H9 (cell line): Measurements from ENCODE around the gene CDK14. TPM values are rescaled to one million over a fixed set of nuclear protein-coding genes. Genes with fewer than 3 reads are reported as not detected.

Experiments
- DNase-seq: peaks from one replicate; pipeline ENCODE4 v3.0.0-alpha.2; 2017
- H2AFZ ChIP-seq: one replicate; pipeline ENCODE4 v1.6.1; 2013; ENCODE audit warnings: mild to moderate bottlenecking, low read length, control low read depth, moderate library complexity
- H2AK5ac ChIP-seq: 2 replicates; pipeline ENCODE4 v1.6.1; 2013; ENCODE audit warnings: low read length, control low read depth, mixed read lengths; ENCODE audit not compliant: insufficient read length
- H2BK120ac ChIP-seq: one replicate; pipeline ENCODE4 v1.6.1; 2013; ENCODE audit warnings: low read depth, mild to moderate bottlenecking, low read length, control low read depth, inconsistent platforms; ENCODE audit not compliant: poor library complexity, severe bottlenecking
- H2BK12ac ChIP-seq: 2 replicates; pipeline ENCODE4 v1.6.1; 2013; ENCODE audit warnings: low read length, control low read depth, mixed read lengths, low read depth; ENCODE audit not compliant: insufficient read length
- H2BK15ac ChIP-seq: 2 replicates; pipeline ENCODE4 v1.6.1; 2013; ENCODE audit warnings: low read depth, low read length, control low read depth
- H2BK20ac ChIP-seq: one replicate; pipeline ENCODE4 v1.6.1; 2013; ENCODE audit warnings: low read depth, mild to moderate bottlenecking, low read length, control low read depth, inconsistent platforms; ENCODE audit not compliant: poor library complexity, severe bottlenecking
- H2BK5ac ChIP-seq: 2 replicates; pipeline ENCODE4 v1.6.1; 2013; ENCODE audit warnings: low read length, control low read depth, mixed read lengths; ENCODE audit not compliant: insufficient read length
- H3K14ac ChIP-seq: 2 replicates; pipeline ENCODE4 v1.6.1; 2013; ENCODE audit warnings: low read length, control low read depth; ENCODE audit not compliant: insufficient read depth
- H3K18ac ChIP-seq: 2 replicates; pipeline ENCODE4 v1.6.1; 2013; ENCODE audit warnings: low read depth, mild to moderate bottlenecking, mixed read lengths, low read length, control low read depth; ENCODE audit not compliant: insufficient read length
- H3K23ac ChIP-seq: 2 replicates; pipeline ENCODE4 v1.6.1; 2013; ENCODE audit warnings: low read length, control low read depth, mixed read lengths, low read depth; ENCODE audit not compliant: insufficient read length
- H3K23me2 ChIP-seq: 2 replicates; pipeline ENCODE4 v1.6.1; 2013; ENCODE audit warnings: low read depth, mild to moderate bottlenecking, mixed read lengths, low read length, control low read depth; ENCODE audit not compliant: insufficient read length, poor library complexity, severe bottlenecking
- H3K27ac ChIP-seq: 2 replicates; pipeline ENCODE4 v1.5.1; 2013; ENCODE audit warnings: low read length, control low read depth, mixed read lengths, low read depth; ENCODE audit not compliant: insufficient read length
- H3K27me3 ChIP-seq: 2 replicates; pipeline ENCODE4 v1.6.1; 2013; ENCODE audit warnings: low read length, control low read depth, inconsistent platforms; ENCODE audit not compliant: insufficient read depth
- H3K4ac ChIP-seq: 2 replicates; pipeline ENCODE4 v1.6.1; 2013; ENCODE audit warnings: low read depth, mild to moderate bottlenecking, control low read depth, inconsistent platforms, low read length, moderate library complexity
- H3K4me1 ChIP-seq: 2 replicates; pipeline ENCODE4 v1.6.1; 2013; ENCODE audit warnings: low read length, control low read depth, inconsistent platforms; ENCODE audit not compliant: insufficient read depth
- H3K4me2 ChIP-seq: 2 replicates; pipeline ENCODE4 v1.6.1; 2013; ENCODE audit warnings: low read length, control low read depth, mixed read lengths; ENCODE audit not compliant: insufficient read length, insufficient read depth
- H3K56ac ChIP-seq: 2 replicates; pipeline ENCODE4 v1.6.1; 2013; ENCODE audit warnings: low read depth, mild to moderate bottlenecking, mixed read lengths, low read length, control low read depth; ENCODE audit not compliant: insufficient read length
- H3K79me1 ChIP-seq: 2 replicates; pipeline ENCODE4 v1.6.1; 2013; ENCODE audit warnings: low read depth, mild to moderate bottlenecking, moderate library complexity, low read length, control low read depth, inconsistent platforms; ENCODE audit not compliant: insufficient read depth, poor library complexity, severe bottlenecking
- H3K79me2 ChIP-seq: 2 replicates; pipeline ENCODE4 v1.6.1; 2013; ENCODE audit warnings: low read length, control low read depth, inconsistent platforms; ENCODE audit not compliant: insufficient read depth
- H3K9ac ChIP-seq: 2 replicates; pipeline ENCODE4 v1.6.1; 2013; ENCODE audit warnings: low read length, control low read depth, mixed read lengths; ENCODE audit not compliant: insufficient read length; ENCODE audit errors: extremely low read depth
- H3K9me3 ChIP-seq: one replicate; pipeline ENCODE4 v1.6.1; 2013; ENCODE audit warnings: low read depth, low read length, inconsistent platforms; ENCODE audit not compliant: control insufficient read depth
- H3T11ph ChIP-seq: one replicate; pipeline ENCODE4 v1.6.1; 2013; ENCODE audit warnings: mild to moderate bottlenecking, low read length, control low read depth, inconsistent platforms
- H4K20me1 ChIP-seq: one replicate; pipeline ENCODE4 v1.6.1; 2013; ENCODE audit not compliant: control insufficient read depth, insufficient read length, insufficient read depth
- H4K5ac ChIP-seq: 2 replicates; pipeline ENCODE4 v1.6.1; 2013; ENCODE audit warnings: low read depth, mild to moderate bottlenecking, mixed read lengths, low read length, control low read depth; ENCODE audit not compliant: insufficient read length
- H4K8ac ChIP-seq: replicated peaks from 2 replicates; pipeline ENCODE4 v1.6.1; 2013; ENCODE audit warnings: low read length, control low read depth, mixed read lengths, low read depth; ENCODE audit not compliant: insufficient read length
- H4K91ac ChIP-seq: 2 replicates; pipeline ENCODE4 v1.6.1; 2013; ENCODE audit warnings: low read depth, mild to moderate bottlenecking, moderate library complexity, mixed read lengths, low read length, control low read depth; ENCODE audit not compliant: insufficient read length
- H3K27ac Mint-ChIP-seq, 3 experiments: 2 replicates in 2 of 3; 3 replicates in 1 of 3; pipeline ENCODE4 v1.8.0; 2020 to 2021; ENCODE audit warnings: mixed read lengths in 3 of 3, mild to moderate bottlenecking in 1 of 3, moderate library complexity in 1 of 3
- H3K27me3 Mint-ChIP-seq: 2 replicates; pipeline ENCODE4 v1.8.0; 2021; ENCODE audit warnings: low read depth, mild to moderate bottlenecking, moderate library complexity, mixed read lengths
- H3K36me3 Mint-ChIP-seq, 3 experiments: 2 replicates in 2 of 3; 3 replicates in 1 of 3; pipeline ENCODE4 v1.8.0; 2020 to 2021; ENCODE audit warnings: low read depth in 3 of 3, mixed read lengths in 3 of 3; ENCODE audit not compliant: insufficient read depth in 1 of 3
- H3K4me1 Mint-ChIP-seq, 2 experiments: 2 replicates each; pipeline ENCODE4 v1.8.0; 2020; ENCODE audit warnings: mixed read lengths in 2 of 2
- H3K4me3 Mint-ChIP-seq, 2 experiments: 2 replicates in 1 of 2; 3 replicates in 1 of 2; pipeline ENCODE4 v1.8.0; 2020 to 2021; ENCODE audit warnings: mild to moderate bottlenecking in 2 of 2, mixed read lengths in 2 of 2, moderate library complexity in 1 of 2
- H3K9me3 Mint-ChIP-seq, 2 experiments: 2 replicates in 1 of 2; 3 replicates in 1 of 2; pipeline ENCODE4 v1.8.0; 2020; ENCODE audit warnings: mild to moderate bottlenecking in 2 of 2, mixed read lengths in 2 of 2, moderate library complexity in 1 of 2
- CTCF ChIP-seq: fragments of 200-600 bp; sonication (generic); conservative IDR thresholded peaks from 3 replicates; pipeline ENCODE4 v1.8.0; 2021; ENCODE audit warnings: antibody characterized with exemption, mild to moderate bottlenecking
- total RNA-seq: library from RNA; stranded (reverse); gene quantifications from 2 replicates; pipeline ENCODE4 v1.2.1, GENCODE V29; 2021

CDK14 gene
- total RNA-seq, 1 experiment from 2014 or later: 23.9 TPM

GRCh38 chr7:90777886-90778285, 181.8 kb downstream of the CDK14 start:
- Histone ChIP-seq H4K5ac (no peak overlapping the region), H3K4me1 (no peaks in the 10 kb centered on the region), H3T11ph (no peak overlapping the region), H3K14ac (no peak overlapping the region), H3K18ac (no peak overlapping the region), H3K79me1 (no peaks in the 10 kb centered on the region), H3K23ac (no peak overlapping the region), H2BK12ac (no peak overlapping the region), H2BK15ac (no peak overlapping the region), H3K4ac (no peak overlapping the region), H3K27me3 (no peaks in the 10 kb centered on the region), H4K91ac (no peak overlapping the region), H4K8ac (no peak overlapping the region), H2AK5ac (no peak overlapping the region), H3K4me2 (no peak overlapping the region), H3K9ac (no peak overlapping the region), H2BK20ac (no peak overlapping the region), H2AFZ (no peak overlapping the region), H3K79me2 (no peaks in the 10 kb centered on the region), H4K20me1 (no peaks in the 10 kb centered on the region), H2BK120ac (no peak overlapping the region), H3K23me2 (no peaks in the 10 kb centered on the region), H3K27ac (no peak overlapping the region), H3K9me3 (no peaks in the 10 kb centered on the region), H3K56ac (no peak overlapping the region), H2BK5ac (no peak overlapping the region)
- no peak for DNase-seq
- Mint-ChIP-seq H3K27ac (no peak overlapping the region), H3K36me3 (peaks cover 0 to 10% (median 2%) of the 10 kb centered on the region in 3 experiments; a peak in 2 of 7 replicates), H3K4me1 (no peaks in the 10 kb centered on the region), H3K9me3 (peaks cover 0 to 8% of the 10 kb centered on the region in 2 experiments; a peak in 4 of 5 replicates), H3K27me3 (no peaks in the 10 kb centered on the region), H3K4me3 (no peak overlapping the region)
- no peak for TF ChIP-seq CTCF
